Measurements from ENCODE around the gene NAALADL2. TPM values are rescaled to one million over a fixed set of nuclear protein-coding genes. Genes with fewer than 3 reads are reported as not detected.

NAALADL2 gene
- total and polyA plus RNA-seq, 9 of the 15 experiments (the other 6 are each of a cell fraction or from before 2014, with no cell fraction given) = 0.29 to 1.1 (median 0.79) TPM; not detected in 1

- Histone ChIP-seq H3K27me3 (ENCODE audit: control insufficient read depth in 2 of 2, insufficient read depth in 2 of 2, low read length in 2 of 2) (no peaks in the 10 kb centered on the region), H3K9me3 (replicated peaks; ENCODE audit: control insufficient read depth, insufficient read depth, low read depth, low read length) (no peaks in the 10 kb centered on the region), H3K36me3 (ENCODE audit: control insufficient read depth, insufficient read depth, low read length) (no peaks in the 10 kb centered on the region), H3K27ac (ENCODE audit: extremely low read depth, low read depth, low read length) (no peak overlapping the region), H4K20me1 (replicated peaks; ENCODE audit: control insufficient read depth, insufficient read depth, low read length) (no peaks in the 10 kb centered on the region), H3K9ac (ENCODE audit: insufficient read depth in 1 of 2, low read depth in 2 of 2, low read length in 2 of 2) (no peak overlapping the region), H3K4me2 (ENCODE audit: insufficient read depth, low read length) (no peak overlapping the region), H3K79me2 (ENCODE audit: control insufficient read depth, insufficient read depth, low read length) (no peaks in the 10 kb centered on the region), H2AFZ (ENCODE audit: low read depth, low read length) (no peak overlapping the region), H3K4me1 (replicated peaks in 1 of 2; ENCODE audit: control insufficient read depth in 2 of 2, insufficient read depth in 2 of 2, low read length in 2 of 2) (no peaks in the 10 kb centered on the region), H3K9me1 (ENCODE audit: control insufficient read depth, insufficient read depth, low read length) (no peaks in the 10 kb centered on the region), H3K4me3 (no peak overlapping the region)
- TF ChIP-seq ESRRA (IDR thresholded peaks at IDR 0.05; ENCODE audit: borderline replicate concordance, low read depth) = no peak
- no peak for TF ChIP-seq GTF2F1 (IDR thresholded peaks at IDR 0.05; ENCODE audit: low read depth, low read length)
- TF ChIP-seq NFIX (CRISPR knock-in tag; IDR thresholded peaks at IDR 0.05; ENCODE audit: low read depth) = no peak
- no peak for TF ChIP-seq FOS (IDR thresholded peaks at IDR 0.05; ENCODE audit: extremely low read depth, insufficient read length)
- no peak for TF ChIP-seq ZNF197 (CRISPR knock-in tag; IDR thresholded peaks at IDR 0.05; ENCODE audit: low read depth)
- no peak for TF ChIP-seq KAT2B (IDR thresholded peaks at IDR 0.05; ENCODE audit: low read depth, low read length)
- TF ChIP-seq ZNF316 (IDR thresholded peaks at IDR 0.05) = peak; percentile 52; the same call in 1 of the 2 replicates
- TF ChIP-seq DPF2 (IDR thresholded peaks at IDR 0.05) = no peak
- TF ChIP-seq EP300 (IDR thresholded peaks at IDR 0.05; ENCODE audit: low read length) = no peak
- POLR2A ChIA-PET = no interaction called here
- DNase-seq (ENCODE audit: extremely low read depth in 1 of 4, low spot score in 3 of 4) (no peak), ATAC-seq (no peak), FAIRE-seq (no peak)
- CTCF ChIA-PET (ENCODE audit: low intra/inter-chr PET ratio) = no interaction called here
- intact Hi-C loops (cut with micrococcal nuclease) = no loop called here
- BruUV-seq (replicated peaks) = no TSS peak
- in situ Hi-C loops (cut with MboI) = no loop called here
Observed at GRCh38 chr3:175662815-175663214, 803.7 kb downstream of the NAALADL2 start.

GRCh38 chr3:175664911-175665310, 805.8 kb downstream of the NAALADL2 start:
- H3K9me1 ChIP-seq (ENCODE audit: control insufficient read depth, insufficient read depth, low read length) = no peaks in the 10 kb centered on the region
- H3K79me2 ChIP-seq (ENCODE audit: control insufficient read depth, insufficient read depth, low read length) = no peaks in the 10 kb centered on the region
- ATAC-seq = no peak
- no peak overlapping the region for H3K4me3 ChIP-seq
- H3K27ac ChIP-seq (ENCODE audit: extremely low read depth, low read depth, low read length) = no peak overlapping the region
- no peaks in the 10 kb centered on the region for H3K9me3 ChIP-seq (replicated peaks; ENCODE audit: control insufficient read depth, insufficient read depth, low read depth, low read length)
- intact Hi-C loops (cut with micrococcal nuclease) (no loop called here), in situ Hi-C loops (cut with MboI) (no loop called here)
- H3K4me1 ChIP-seq (replicated peaks in 1 of 2; ENCODE audit: control insufficient read depth in 2 of 2, insufficient read depth in 2 of 2, low read length in 2 of 2) = no peaks in the 10 kb centered on the region
- H3K4me2 ChIP-seq (ENCODE audit: insufficient read depth, low read length) = no peak overlapping the region
- H4K20me1 ChIP-seq (replicated peaks; ENCODE audit: control insufficient read depth, insufficient read depth, low read length) = no peaks in the 10 kb centered on the region
- H3K9ac ChIP-seq (ENCODE audit: insufficient read depth in 1 of 2, low read depth in 2 of 2, low read length in 2 of 2) = no peak overlapping the region
- H3K27me3 ChIP-seq (ENCODE audit: control insufficient read depth in 2 of 2, insufficient read depth in 2 of 2, low read length in 2 of 2) = no peaks in the 10 kb centered on the region
- WGBS (ENCODE audit: insufficient coverage, low coverage, missing lambda C conversion rate) = 0% methylated on average over 1 of the region's 1 CpG
- no peaks in the 10 kb centered on the region for H3K36me3 ChIP-seq (ENCODE audit: control insufficient read depth, insufficient read depth, low read length)
- DNase-seq (ENCODE audit: extremely low read depth in 1 of 4, low spot score in 3 of 4) = no peak
- H2AFZ ChIP-seq (ENCODE audit: low read depth, low read length) = no peak overlapping the region
- BruUV-seq (replicated peaks) = no TSS peak
- POLR2A ChIA-PET = no interaction called here
- CTCF ChIA-PET (ENCODE audit: low intra/inter-chr PET ratio) = no interaction called here
- FAIRE-seq = no peak
- TF ChIP-seq ELK3 (CRISPR knock-in tag; IDR thresholded peaks at IDR 0.05) (no peak), NR1H2 (CRISPR knock-in tag; IDR thresholded peaks at IDR 0.05) (no peak), MBD1 (CRISPR knock-in tag; IDR thresholded peaks at IDR 0.05) (no peak), TSHZ1 (CRISPR knock-in tag; IDR thresholded peaks at IDR 0.05) (no peak)
